Upper lobe of left lung (tissue), 6 donors: ENCODE data around the gene AGBL1. TPM values are rescaled to one million over a fixed set of nuclear protein-coding genes. Genes with fewer than 3 reads are reported as not detected.
"Not testable (repeated sequence)": the region's sequence is repeated elsewhere in the genome, so short reads cannot be mapped to it uniquely, and the experiment has no call there.

Experiments used
- ATAC-seq, 2 donors: fragments of 200-7000 bp; cut with Tn5 transposase; one replicate each; pipeline ENCODE4 v1.9.1; 2022; ENCODE audit warnings: mild to moderate bottlenecking in 2 of 2, moderate library complexity in 2 of 2; ENCODE audit not compliant: low FRiP score in 2 of 2
- DNase-seq, 2 donors: peaks; one replicate each; pipeline ENCODE4 v3.0.0-alpha.2; 2019 to 2020
- H3K27ac ChIP-seq, 4 donors: fragments of 200-600 bp; sonication (generic); one replicate each; pipeline ENCODE4 v1.5.1; 2016 to 2019
- H3K27me3 ChIP-seq, 4 donors: fragments of 200-600 bp; sonication (generic); one replicate each; pipeline ENCODE4 v1.5.1; 2017 to 2019
- H3K36me3 ChIP-seq, 4 donors: fragments of 200-600 bp; sonication (generic); one replicate each; pipeline ENCODE4 v1.5.1; 2016 to 2019
- H3K4me1 ChIP-seq, 4 donors: fragments of 200-600 bp; sonication (generic); one replicate each; pipeline ENCODE4 v1.5.1; 2018 to 2019
- H3K4me3 ChIP-seq, 4 donors: fragments of 200-600 bp; sonication (generic); one replicate each; pipeline ENCODE4 v1.5.1; 2017 to 2019; ENCODE audit warnings: mild to moderate bottlenecking in 2 of 4, moderate library complexity in 1 of 4
- H3K9me3 ChIP-seq, 4 donors: fragments of 200-600 bp; sonication (generic); one replicate each; pipeline ENCODE4 v1.5.1; 2018 to 2019
- EP300 ChIP-seq, 4 donors: sonication (generic); formaldehyde crosslinking; IDR thresholded peaks; one replicate each; pipeline ENCODE4 v1.5.1; 2017; ENCODE audit warnings: antibody characterized with exemption in 4 of 4, control low read depth in 2 of 4
- POLR2A ChIP-seq, 4 donors: fragments of 450-650 bp; IDR thresholded peaks; one replicate each; pipeline ENCODE4 v1.5.1; 2016 to 2017; ENCODE audit warnings: antibody characterized with exemption in 4 of 4, mild to moderate bottlenecking in 2 of 4
- POLR2AphosphoS5 ChIP-seq, 2 donors: sonication (generic); formaldehyde crosslinking; IDR thresholded peaks; one replicate each; pipeline ENCODE4 v1.5.1; 2017; ENCODE audit warnings: antibody characterized with exemption in 2 of 2
- WGBS, 2 donors: methylation state at CpG; one replicate each; pipeline ENCODE4 v1.1.5; 2017 to 2018; 5-methylcytosine and 5-hydroxymethylcytosine counted together
- total RNA-seq, 6 donors: library from RNA; depleted of rRNA in 4 of 6; stranded (reverse); fragments of >200 nt in 4 of 6; gene quantifications; one replicate each; pipeline versions ENCODE4 v1.1.0 to v1.2.1, GENCODE V29; 2016 to 2021
- TF ChIP-seq, protein P1 (sequence below), 6 experiments: fragments of 450-650 bp in 4 of 6; fragments of 200-600 bp in 2 of 6; sonication (generic) in 2 of 6; IDR thresholded peaks; one replicate each; pipeline ENCODE4 v1.5.1; 2016 to 2019; ENCODE audit warnings: antibody characterized with exemption in 6 of 6
- donor health status: DM: no; HTN: no; CAD: no; lungs with moderate emphysema.
- donor health status: DM: no; HTN: yes; CAD: no; lungs with severe emphysema.

Gene AGBL1
- total RNA-seq, 6 donors from 2014 or later, result 3.1 to 23.0 (median 14.5) TPM

GRCh38 chr15:86121568-86122225 is 42.0 kb downstream of the AGBL1 start:
- 35 to 43% methylated on average over 7 of the region's 7 CpGs for WGBS, 2 donors
- Histone ChIP-seq H3K4me1 (no peaks in the 10 kb centered on the region), H3K4me3 (no peak overlapping the region), H3K9me3 (no peaks in the 10 kb centered on the region), H3K36me3 (no peaks in the 10 kb centered on the region), H3K27ac (no peak overlapping the region), H3K27me3 (no peaks in the 10 kb centered on the region)
- DNase-seq, result no peak
- no peak for ATAC-seq
- TF ChIP-seq POLR2AphosphoS5 (IDR thresholded peaks at IDR 0.05), result no peak
- no peak for TF ChIP-seq EP300 (IDR thresholded peaks at IDR 0.05)
- TF ChIP-seq, protein P1, sequence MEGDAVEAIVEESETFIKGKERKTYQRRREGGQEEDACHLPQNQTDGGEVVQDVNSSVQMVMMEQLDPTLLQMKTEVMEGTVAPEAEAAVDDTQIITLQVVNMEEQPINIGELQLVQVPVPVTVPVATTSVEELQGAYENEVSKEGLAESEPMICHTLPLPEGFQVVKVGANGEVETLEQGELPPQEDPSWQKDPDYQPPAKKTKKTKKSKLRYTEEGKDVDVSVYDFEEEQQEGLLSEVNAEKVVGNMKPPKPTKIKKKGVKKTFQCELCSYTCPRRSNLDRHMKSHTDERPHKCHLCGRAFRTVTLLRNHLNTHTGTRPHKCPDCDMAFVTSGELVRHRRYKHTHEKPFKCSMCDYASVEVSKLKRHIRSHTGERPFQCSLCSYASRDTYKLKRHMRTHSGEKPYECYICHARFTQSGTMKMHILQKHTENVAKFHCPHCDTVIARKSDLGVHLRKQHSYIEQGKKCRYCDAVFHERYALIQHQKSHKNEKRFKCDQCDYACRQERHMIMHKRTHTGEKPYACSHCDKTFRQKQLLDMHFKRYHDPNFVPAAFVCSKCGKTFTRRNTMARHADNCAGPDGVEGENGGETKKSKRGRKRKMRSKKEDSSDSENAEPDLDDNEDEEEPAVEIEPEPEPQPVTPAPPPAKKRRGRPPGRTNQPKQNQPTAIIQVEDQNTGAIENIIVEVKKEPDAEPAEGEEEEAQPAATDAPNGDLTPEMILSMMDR (IDR thresholded peaks at IDR 0.05), result no peak
- no peak for TF ChIP-seq POLR2A (IDR thresholded peaks at IDR 0.05)

DNA sequence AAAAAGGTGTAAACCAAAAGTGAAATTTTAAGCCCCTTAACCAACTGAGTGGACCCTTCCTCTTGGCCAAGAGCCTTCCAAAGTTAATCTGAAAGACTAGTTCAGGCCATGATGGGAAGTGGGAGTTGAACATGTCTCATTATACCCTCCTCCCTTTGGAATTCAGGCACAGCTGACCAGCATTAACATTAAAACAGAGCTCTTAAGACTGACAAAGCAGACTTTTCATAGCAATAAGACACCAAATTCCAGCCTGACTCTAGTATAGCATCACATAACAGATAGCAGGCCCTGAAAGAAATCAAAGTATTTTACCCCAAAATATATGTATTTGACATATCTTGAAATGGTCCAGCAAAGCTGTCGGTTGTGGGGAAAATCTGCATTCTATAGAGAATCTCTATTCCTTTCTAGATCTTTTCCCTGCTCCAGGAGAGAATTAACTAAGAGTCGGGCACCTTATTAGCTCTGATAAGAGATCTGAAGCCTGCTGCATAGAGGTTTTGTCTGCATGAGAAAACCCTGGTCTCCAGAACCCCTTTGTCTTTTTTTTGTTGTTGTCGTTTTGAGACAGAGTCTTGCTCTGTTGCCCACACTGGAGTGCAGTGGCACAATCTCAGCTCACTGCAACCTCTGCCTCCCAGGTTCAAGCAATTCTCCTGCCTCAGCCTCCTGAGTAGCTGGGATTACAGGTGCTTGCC is 43.2 kb downstream of the AGBL1 start:
- not testable (repeated sequence) for H3K27me3 ChIP-seq, H3K9me3 ChIP-seq, H3K27ac ChIP-seq, ATAC-seq, H3K4me1 ChIP-seq, H3K4me3 ChIP-seq, H3K36me3 ChIP-seq, DNase-seq
- 85 to 91% methylated on average over 3 of the region's 3 CpGs for WGBS, 2 donors

GRCh38 chr15:86125775-86126174 is 46.1 kb downstream of the AGBL1 start:
- H3K4me1 ChIP-seq, result no peaks in the 10 kb centered on the region
- H3K9me3 ChIP-seq, result no peaks in the 10 kb centered on the region
- no peak overlapping the region for H3K27ac ChIP-seq
- 67 to 68% methylated on average over 3 of the region's 3 CpGs for WGBS, 2 donors
- H3K4me3 ChIP-seq, result no peak overlapping the region
- ATAC-seq (no peak), DNase-seq (no peak)
- TF ChIP-seq, protein P1 (IDR thresholded peaks at IDR 0.05), result no peak
- H3K27me3 ChIP-seq, result no peaks in the 10 kb centered on the region
- no peaks in the 10 kb centered on the region for H3K36me3 ChIP-seq

DNA sequence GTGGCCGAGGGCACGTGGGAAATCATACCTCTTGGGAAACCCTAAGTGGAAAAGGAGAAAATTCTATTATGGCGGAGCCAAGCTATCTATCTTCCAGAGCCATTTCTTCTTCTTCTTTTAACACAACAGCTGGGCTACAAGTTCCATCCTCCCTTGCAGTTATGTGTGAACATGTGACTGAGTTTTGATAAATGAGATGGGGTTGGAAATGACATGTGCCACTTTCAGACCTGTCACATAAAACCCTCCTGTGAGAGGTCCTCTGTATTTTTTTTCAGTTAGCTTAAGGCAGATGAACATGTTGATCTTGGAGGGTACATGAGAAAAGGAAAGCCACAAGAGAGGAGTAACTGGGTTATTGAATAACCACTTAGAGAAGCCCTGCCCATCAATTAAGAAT is 47.9 kb downstream of the AGBL1 start:
- DNase-seq (no peak), ATAC-seq (no peak)
- H3K4me1 ChIP-seq, result no peaks in the 10 kb centered on the region
- H3K27ac ChIP-seq, result no peak overlapping the region
- no peaks in the 10 kb centered on the region for H3K36me3 ChIP-seq
- no peak overlapping the region for H3K4me3 ChIP-seq
- TF ChIP-seq POLR2AphosphoS5 (IDR thresholded peaks at IDR 0.05) (no peak), EP300 (IDR thresholded peaks at IDR 0.05) (no peak), POLR2A (IDR thresholded peaks at IDR 0.05) (no peak)
- TF ChIP-seq, protein P1 (IDR thresholded peaks at IDR 0.05), result no peak
- no peaks in the 10 kb centered on the region for H3K9me3 ChIP-seq
- no peaks in the 10 kb centered on the region for H3K27me3 ChIP-seq
- WGBS, 2 donors, result 87 to 90% methylated on average over 3 of the region's 3 CpGs

- TF ChIP-seq, protein P1 (IDR thresholded peaks at IDR 0.05), result no peak
- peak in 1 of 2 donors; percentile 59 for TF ChIP-seq POLR2AphosphoS5 (IDR thresholded peaks at IDR 0.05)
- no peak overlapping the region for H3K27ac ChIP-seq
- H3K36me3 ChIP-seq, result no peaks in the 10 kb centered on the region
- no peak for DNase-seq
- H3K4me1 ChIP-seq, result no peaks in the 10 kb centered on the region
- 46 to 55% methylated on average over 6 of the region's 6 CpGs for WGBS, 2 donors
- no peaks in the 10 kb centered on the region for H3K9me3 ChIP-seq
- no peak overlapping the region for H3K4me3 ChIP-seq
- no peaks in the 10 kb centered on the region for H3K27me3 ChIP-seq
- ATAC-seq, result no peak
Observed at GRCh38 chr15:86135041-86135440, 55.4 kb downstream of the AGBL1 start.
